NCI-H345 treated with DMSO at 0.1 percent for 48 hours (cell line): ENCODE measurements around the gene PLIN3.
"Not testable (repeated sequence)": the region's sequence is repeated elsewhere in the genome, so short reads cannot be mapped to it uniquely, and the experiment has no call there.

ENCODE experiments used
- DNase-seq: peaks from one replicate; lab custom pipeline; 2025; ENCODE audit not compliant: unreplicated experiment; lab: John Stamatoyannopoulos, UW

Gene PLIN3, protein sequence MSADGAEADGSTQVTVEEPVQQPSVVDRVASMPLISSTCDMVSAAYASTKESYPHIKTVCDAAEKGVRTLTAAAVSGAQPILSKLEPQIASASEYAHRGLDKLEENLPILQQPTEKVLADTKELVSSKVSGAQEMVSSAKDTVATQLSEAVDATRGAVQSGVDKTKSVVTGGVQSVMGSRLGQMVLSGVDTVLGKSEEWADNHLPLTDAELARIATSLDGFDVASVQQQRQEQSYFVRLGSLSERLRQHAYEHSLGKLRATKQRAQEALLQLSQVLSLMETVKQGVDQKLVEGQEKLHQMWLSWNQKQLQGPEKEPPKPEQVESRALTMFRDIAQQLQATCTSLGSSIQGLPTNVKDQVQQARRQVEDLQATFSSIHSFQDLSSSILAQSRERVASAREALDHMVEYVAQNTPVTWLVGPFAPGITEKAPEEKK

GRCh38 chr19:4867534-4868285 is at the start of gene PLIN3:
PLIN3 (minus strand) TSS chr19:4867667; CDS start chr19:4861394, 6,273 bp downstream.
- no peak for DNase-seq

- DNase-seq, result no peak
Measured at GRCh38 chr19:4916292-4917082, 49.0 kb upstream of the PLIN3 start.

GRCh38 chr19:4914736-4915501 is 47.5 kb upstream of the PLIN3 start:
- no peak for DNase-seq

DNA sequence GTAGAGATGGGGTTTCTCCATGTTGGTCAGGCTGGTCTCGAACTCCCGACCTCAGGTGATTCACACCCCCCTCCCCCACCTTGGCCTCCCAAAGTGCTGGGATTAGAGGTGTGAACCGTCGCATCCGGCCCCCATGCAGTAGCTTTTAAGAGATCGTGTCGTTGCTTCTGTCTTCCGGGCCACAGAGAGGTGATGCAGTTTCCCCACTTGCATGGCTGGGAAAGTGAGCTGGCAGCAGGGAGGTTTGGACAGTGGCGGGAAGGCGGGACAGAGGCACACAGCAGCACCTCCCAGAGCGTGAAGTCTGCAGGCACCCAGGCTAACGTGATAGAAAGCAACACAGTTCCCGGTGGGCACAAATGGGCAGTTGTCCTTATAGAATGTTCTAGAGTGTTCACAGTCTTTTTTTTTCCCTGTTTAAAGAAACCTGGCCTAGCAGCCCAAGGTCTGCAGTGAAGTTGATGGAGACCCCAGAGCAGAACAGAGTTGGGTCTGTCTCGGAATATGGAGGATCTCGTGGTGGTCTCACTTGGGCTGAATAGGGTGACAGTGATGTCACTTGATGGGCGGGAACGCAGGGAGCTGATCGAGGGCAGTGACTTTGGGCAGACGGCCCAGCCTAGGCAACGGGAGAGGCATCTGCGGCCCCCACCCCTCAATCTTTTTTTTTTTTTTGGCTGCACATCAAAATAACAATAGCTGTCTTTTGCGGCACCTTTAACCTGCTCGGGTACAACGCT is 46.7 kb upstream of the PLIN3 start:
- DNase-seq, result no peak

- no peak for DNase-seq
Measured at GRCh38 chr19:4911786-4912672, 44.6 kb upstream of the PLIN3 start.

DNA sequence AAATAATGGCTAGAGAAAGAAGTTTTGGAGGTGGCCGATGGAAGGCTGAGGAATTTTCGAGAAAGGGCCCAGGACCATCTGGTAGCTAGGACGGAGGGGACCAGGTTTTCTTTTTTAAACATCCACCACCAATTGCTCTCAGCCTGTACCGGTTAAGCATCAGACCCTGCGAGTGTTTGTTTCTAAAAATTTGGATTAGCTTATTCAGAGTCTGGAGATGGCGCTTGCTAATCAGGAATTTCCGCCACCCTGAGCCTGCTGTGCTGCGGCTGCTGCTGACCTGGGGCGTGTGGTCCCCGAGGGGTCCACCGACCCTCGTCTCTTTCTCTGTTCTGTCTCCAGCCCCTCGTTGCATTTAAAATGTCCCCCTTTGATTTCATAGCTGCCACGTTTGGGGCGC is 43.8 kb upstream of the PLIN3 start:
- DNase-seq, result no peak

DNA sequence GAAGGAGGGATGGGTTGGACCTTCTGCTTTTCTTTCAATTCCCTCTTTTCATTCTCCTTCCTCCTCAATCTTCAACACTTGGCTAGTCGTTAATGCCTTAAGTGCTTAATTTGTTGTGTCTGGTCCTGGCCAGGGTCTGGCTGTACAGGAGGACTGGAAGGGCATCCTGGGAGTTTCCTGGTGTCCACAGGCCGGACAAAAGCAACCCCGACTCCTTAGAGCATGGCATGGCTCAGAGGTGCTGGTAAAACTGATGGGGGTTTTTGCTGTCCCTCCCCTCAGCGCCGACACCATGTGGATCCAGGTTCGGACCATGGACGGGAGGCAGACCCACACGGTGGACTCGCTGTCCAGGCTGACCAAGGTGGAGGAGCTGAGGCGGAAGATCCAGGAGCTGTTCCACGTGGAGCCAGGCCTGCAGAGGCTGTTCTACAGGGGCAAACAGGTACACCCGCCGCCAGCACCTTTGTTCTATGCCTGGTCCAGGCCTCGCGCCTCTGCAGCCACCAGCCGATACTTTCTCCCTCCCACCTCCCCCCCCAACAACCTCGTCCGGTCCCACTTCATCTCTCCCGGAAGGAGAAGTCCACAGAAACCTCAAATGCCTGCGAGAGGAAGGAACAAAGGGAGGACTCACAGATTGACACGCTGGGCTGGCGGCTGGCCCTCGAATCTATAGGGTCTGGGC is 43.3 kb upstream of the PLIN3 start:
- DNase-seq, result no peak

DNA sequence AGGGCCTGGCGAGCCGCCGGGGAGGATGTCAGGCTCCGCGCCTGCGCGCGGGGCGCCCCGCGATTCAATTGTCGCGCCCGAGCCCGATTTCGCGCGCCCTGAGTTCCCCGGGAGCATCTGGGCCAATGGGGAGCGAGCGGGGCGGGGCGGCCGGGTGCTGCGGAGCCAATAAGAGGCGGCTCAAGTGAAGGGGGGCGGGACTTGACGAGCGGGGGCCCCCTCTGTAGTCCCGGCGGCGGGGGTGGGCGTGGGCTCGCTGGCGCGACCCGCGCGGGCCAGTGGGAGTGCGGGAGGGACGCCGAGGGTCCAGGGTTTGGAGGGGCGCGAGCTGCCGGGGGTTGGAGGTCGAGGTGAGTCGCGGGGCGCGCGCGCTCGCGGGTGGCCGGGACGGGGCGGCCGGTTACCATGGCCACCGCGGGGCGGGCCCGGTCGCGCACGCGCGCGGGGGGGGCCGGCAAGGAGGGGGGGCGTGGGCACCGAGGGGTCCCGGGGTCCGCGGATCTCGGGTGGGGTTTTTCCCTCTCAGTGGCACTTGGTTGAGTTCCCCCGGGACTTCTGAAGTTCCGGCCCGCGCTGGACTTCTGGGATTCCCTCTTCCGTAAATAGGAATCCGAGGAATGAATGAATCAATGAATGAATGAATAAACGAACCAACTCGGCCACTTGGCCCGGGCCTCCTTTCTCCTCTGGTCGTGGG is 42.6 kb upstream of the PLIN3 start:
- peak; percentile 92 for DNase-seq

DNA sequence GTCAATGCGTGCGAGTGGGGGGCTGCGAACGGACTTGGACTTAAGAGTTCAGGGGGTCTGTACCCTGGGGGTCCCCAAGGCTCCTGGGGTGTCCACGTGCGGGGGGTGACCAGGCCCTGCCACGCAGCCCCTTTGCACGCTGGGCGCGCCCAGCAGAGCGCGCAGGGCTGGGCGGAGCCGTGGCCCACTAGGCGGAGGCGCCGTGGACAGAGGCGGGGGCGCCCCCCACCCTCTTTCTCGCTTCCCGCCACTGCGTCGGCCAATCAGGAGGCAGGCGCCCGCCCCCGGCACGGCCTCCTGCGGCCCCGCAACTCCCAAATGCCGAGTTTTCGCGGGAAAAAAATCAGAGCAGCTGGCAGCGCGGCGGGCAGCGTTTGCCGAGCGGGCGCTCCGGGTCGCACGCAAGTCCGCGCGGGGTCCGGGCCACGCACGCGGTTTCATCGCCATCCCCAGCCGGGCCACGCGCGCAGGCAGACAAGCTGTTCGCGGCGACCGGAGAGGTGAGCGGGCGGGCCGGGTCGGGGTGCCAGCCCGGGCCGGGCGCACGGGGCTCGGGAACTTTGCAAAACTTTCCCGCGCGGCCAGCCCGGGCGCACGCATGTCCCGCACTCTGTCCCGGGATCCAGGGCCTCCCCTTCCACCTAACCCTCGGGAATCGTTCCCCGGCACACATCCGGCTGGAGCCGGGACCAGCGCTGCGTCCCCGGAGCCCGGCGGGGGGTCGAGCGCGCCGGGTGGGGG is 41.9 kb upstream of the PLIN3 start, which contains the start of gene UHRF1:
Gene UHRF1 (plus strand): TSS at position 346 of the 741 bp plus-strand sequence. CDS start 1,385 bp downstream, outside the sequence.
- peak; percentile 43 for DNase-seq

GRCh38 chr19:4908781-4909155 is 41.3 kb upstream of the PLIN3 start:
- DNase-seq, result no peak

- DNase-seq, result no peak
Measured at GRCh38 chr19:4908360-4908759, 40.9 kb upstream of the PLIN3 start.

- DNase-seq, result no peak
Measured at GRCh38 chr19:4906963-4907362, 39.5 kb upstream of the PLIN3 start.

DNA sequence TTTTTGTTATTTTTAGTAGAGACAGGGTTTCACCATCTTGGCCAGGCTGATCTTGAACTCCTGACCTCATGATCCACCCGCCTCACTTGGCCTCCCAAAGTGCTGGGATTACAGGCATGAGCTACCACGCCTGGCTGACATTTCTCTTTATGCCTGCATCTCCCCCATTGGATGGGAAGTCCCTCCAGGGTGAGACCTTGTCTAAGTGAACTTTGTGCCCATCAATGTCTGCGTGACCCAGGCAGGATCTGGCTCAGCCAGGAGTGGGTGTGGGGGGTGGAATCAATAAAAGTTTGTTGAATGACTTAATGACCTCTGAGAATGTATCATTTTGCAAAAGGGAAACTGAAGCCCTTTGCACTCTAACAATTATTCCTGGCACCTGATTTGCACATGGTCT is 37.0 kb upstream of the PLIN3 start:
- DNase-seq, result no peak

GRCh38 chr19:4902796-4903195 is 35.3 kb upstream of the PLIN3 start, which contains the start of gene ARRDC5:
ARRDC5 (minus strand) TSS chr19:4902896; CDS start chr19:4902825, 71 bp downstream.
- no peak for DNase-seq

DNA sequence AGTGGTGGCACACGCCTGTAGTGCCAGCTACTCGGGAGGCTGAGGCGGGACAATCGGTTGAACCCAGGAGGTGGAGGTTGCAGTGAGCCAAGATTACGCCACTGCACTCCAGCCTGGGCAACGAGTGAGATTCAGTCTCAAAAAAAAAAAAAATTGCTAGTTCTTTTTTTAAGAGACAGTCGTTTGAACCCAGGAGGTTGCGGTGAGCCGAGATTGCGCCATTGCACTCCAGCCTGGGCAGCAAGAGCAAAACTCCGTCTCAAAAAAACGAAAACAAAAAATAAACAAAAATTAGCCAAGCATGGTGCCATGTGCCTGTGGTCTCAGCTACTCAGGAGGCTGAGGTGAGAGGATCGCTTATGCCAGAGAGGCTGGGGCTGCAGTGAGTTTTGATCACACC is 33.4 kb upstream of the PLIN3 start:
- not testable (repeated sequence) for DNase-seq

- DNase-seq, result no peak
Measured at GRCh38 chr19:4897146-4897545, 29.7 kb upstream of the PLIN3 start.

DNA sequence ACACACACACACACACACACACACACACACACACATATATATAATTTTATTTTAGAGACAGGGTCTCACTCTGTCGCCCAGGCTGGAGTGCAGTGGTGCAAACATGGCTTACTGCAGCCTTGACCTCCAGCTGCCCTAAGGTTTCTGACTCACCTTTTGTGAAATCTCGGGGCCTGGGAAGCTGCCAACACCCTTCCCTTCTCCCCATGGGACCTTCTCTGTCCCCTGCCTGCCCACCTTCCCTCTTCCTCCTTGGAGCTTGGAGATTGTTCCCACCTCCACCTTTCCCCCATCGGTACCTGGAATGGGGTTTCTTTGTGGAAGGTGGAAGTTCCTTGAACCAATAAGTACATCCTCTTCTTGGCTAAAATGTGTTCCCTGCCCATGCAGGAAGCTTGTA is 28.9 kb upstream of the PLIN3 start:
- DNase-seq, result no peak
